8988T (cell line): ENCODE results near the gene SMPD4.
"Not testable (repeated sequence)": the region's sequence is repeated elsewhere in the genome, so short reads cannot be mapped to it uniquely, and the experiment has no call there.

Source experiments
- DNase-seq: peaks from one replicate; pipeline ENCODE4 v3.0.0; 2011

Gene SMPD4

GRCh38 chr2:130139331-130140280, 41.8 kb downstream of the SMPD4 start:
- not testable (repeated sequence) for DNase-seq

GRCh38 chr2:130138841-130139251, 42.6 kb downstream of the SMPD4 start:
- not testable (repeated sequence) for DNase-seq

- DNase-seq, result not testable (repeated sequence)
Observed at GRCh38 chr2:130138326-130138725, 43.1 kb downstream of the SMPD4 start.

GRCh38 chr2:130137118-130137517, 44.3 kb downstream of the SMPD4 start:
- not testable (repeated sequence) for DNase-seq

GRCh38 chr2:130136546-130136945, 44.9 kb downstream of the SMPD4 start:
- not testable (repeated sequence) for DNase-seq

GRCh38 chr2:130135692-130136541, 45.5 kb downstream of the SMPD4 start:
- no peak for DNase-seq

GRCh38 chr2:130129120-130129829, 52.1 kb downstream of the SMPD4 start, which contains the start of gene POTEF:
Gene POTEF (minus strand): TSS chr2:130129222. CDS start chr2:130120515, 8,707 bp downstream.
- not testable (repeated sequence) for DNase-seq

GRCh38 chr2:130128464-130128863, 52.9 kb downstream of the SMPD4 start:
- not testable (repeated sequence) for DNase-seq

- DNase-seq, result not testable (repeated sequence)
Observed at GRCh38 chr2:130127726-130128125, 53.7 kb downstream of the SMPD4 start.

GRCh38 chr2:130120924-130121323, 60.5 kb downstream of the SMPD4 start:
- not testable (repeated sequence) for DNase-seq

GRCh38 chr2:130102597-130103363, 78.6 kb downstream of the SMPD4 start:
- DNase-seq, result not testable (repeated sequence)
